ENCODE results near the gene PDE4B. TPM values are rescaled to one million over a fixed set of nuclear protein-coding genes. Genes with fewer than 3 reads are reported as not detected.
"Not testable (repeated sequence)": the region's sequence is repeated elsewhere in the genome, so short reads cannot be mapped to it uniquely, and the experiment has no call there.

PDE4B gene
- total RNA-seq, 1 experiment from 2014 or later, result 3.3 TPM

- Mint-ChIP-seq H3K9me3 (ENCODE audit: unreplicated experiment) (no peaks in the 10 kb centered on the region), H3K4me3 (ENCODE audit: unreplicated experiment) (no peak overlapping the region), H3K27ac (ENCODE audit: low read depth, unreplicated experiment) (no peak overlapping the region), H3K27me3 (ENCODE audit: insufficient read depth, unreplicated experiment) (peaks cover 11% of the 10 kb centered on the region), H3K4me1 (ENCODE audit: insufficient read depth, unreplicated experiment) (no peaks in the 10 kb centered on the region), H3K36me3 (ENCODE audit: insufficient read depth, unreplicated experiment) (no peaks in the 10 kb centered on the region)
- ChIA-PET POLR2A (no interaction called here), CTCF (no interaction called here)
- BruUV-seq (replicated peaks), result no TSS peak
- intact Hi-C loops (cut with micrococcal nuclease), result no loop called here
- no peak for DNase-seq (ENCODE audit: unreplicated experiment)
- TF ChIP-seq CTCF (IDR thresholded peaks at IDR 0.05; ENCODE audit: unreplicated experiment), result no peak
Measured at GRCh38 chr1:65844821-65845534, 52.3 kb downstream of the PDE4B start.

- intact Hi-C loops (cut with micrococcal nuclease), result no loop called here
- no peak overlapping the region for H3K27ac Mint-ChIP-seq (ENCODE audit: low read depth, unreplicated experiment)
- no peaks in the 10 kb centered on the region for H3K4me1 Mint-ChIP-seq (ENCODE audit: insufficient read depth, unreplicated experiment)
- H3K4me3 Mint-ChIP-seq (ENCODE audit: unreplicated experiment), result no peak overlapping the region
- no peak for TF ChIP-seq CTCF (IDR thresholded peaks at IDR 0.05; ENCODE audit: unreplicated experiment)
- no TSS peak for BruUV-seq (replicated peaks)
- DNase-seq (ENCODE audit: unreplicated experiment), result no peak
- no peaks in the 10 kb centered on the region for H3K9me3 Mint-ChIP-seq (ENCODE audit: unreplicated experiment)
- CTCF ChIA-PET, result no interaction called here
- peaks cover 11% of the 10 kb centered on the region for H3K27me3 Mint-ChIP-seq (ENCODE audit: insufficient read depth, unreplicated experiment)
- POLR2A ChIA-PET, result no interaction called here
- H3K36me3 Mint-ChIP-seq (ENCODE audit: insufficient read depth, unreplicated experiment), result no peaks in the 10 kb centered on the region
Measured at GRCh38 chr1:65845535-65846060, 52.9 kb downstream of the PDE4B start.

- peaks cover 11% of the 10 kb centered on the region for H3K27me3 Mint-ChIP-seq (ENCODE audit: insufficient read depth, unreplicated experiment)
- H3K27ac Mint-ChIP-seq (ENCODE audit: low read depth, unreplicated experiment), result no peak overlapping the region
- H3K4me3 Mint-ChIP-seq (ENCODE audit: unreplicated experiment), result no peak overlapping the region
- BruUV-seq (replicated peaks), result no TSS peak
- intact Hi-C loops (cut with micrococcal nuclease), result no loop called here
- CTCF ChIA-PET, result interaction anchor here (0.6 to 0.8 kb wide), 2 partner anchors 15 to 569 kb away, joined by 3 read pairs; no protein-coding TSS in a partner anchor
- no peaks in the 10 kb centered on the region for H3K36me3 Mint-ChIP-seq (ENCODE audit: insufficient read depth, unreplicated experiment)
- H3K4me1 Mint-ChIP-seq (ENCODE audit: insufficient read depth, unreplicated experiment), result no peaks in the 10 kb centered on the region
- H3K9me3 Mint-ChIP-seq (ENCODE audit: unreplicated experiment), result no peaks in the 10 kb centered on the region
- DNase-seq (ENCODE audit: unreplicated experiment), result no peak
- no peak for TF ChIP-seq CTCF (IDR thresholded peaks at IDR 0.05; ENCODE audit: unreplicated experiment)
- POLR2A ChIA-PET, result no interaction called here
Measured at GRCh38 chr1:65846866-65847265, 54.2 kb downstream of the PDE4B start.

GRCh38 chr1:65850281-65850680, 57.6 kb downstream of the PDE4B start:
- DNase-seq (ENCODE audit: unreplicated experiment), result no peak
- TF ChIP-seq CTCF (IDR thresholded peaks at IDR 0.05; ENCODE audit: unreplicated experiment), result no peak
- intact Hi-C loops (cut with micrococcal nuclease), result no loop called here
- no TSS peak for BruUV-seq (replicated peaks)
- no peak overlapping the region for H3K27ac Mint-ChIP-seq (ENCODE audit: low read depth, unreplicated experiment)
- peaks cover 11% of the 10 kb centered on the region for H3K27me3 Mint-ChIP-seq (ENCODE audit: insufficient read depth, unreplicated experiment)
- H3K9me3 Mint-ChIP-seq (ENCODE audit: unreplicated experiment), result no peaks in the 10 kb centered on the region
- CTCF ChIA-PET, result no interaction called here
- POLR2A ChIA-PET, result no interaction called here
- H3K4me1 Mint-ChIP-seq (ENCODE audit: insufficient read depth, unreplicated experiment), result no peaks in the 10 kb centered on the region
- no peak overlapping the region for H3K4me3 Mint-ChIP-seq (ENCODE audit: unreplicated experiment)
- no peaks in the 10 kb centered on the region for H3K36me3 Mint-ChIP-seq (ENCODE audit: insufficient read depth, unreplicated experiment)

GRCh38 chr1:65856591-65856990, 63.9 kb downstream of the PDE4B start:
- H3K36me3 Mint-ChIP-seq (ENCODE audit: insufficient read depth, unreplicated experiment); CTCF ChIA-PET; H3K27ac Mint-ChIP-seq (ENCODE audit: low read depth, unreplicated experiment); POLR2A ChIA-PET; BruUV-seq (replicated peaks); H3K4me3 Mint-ChIP-seq (ENCODE audit: unreplicated experiment); intact Hi-C loops (cut with micrococcal nuclease); H3K4me1 Mint-ChIP-seq (ENCODE audit: insufficient read depth, unreplicated experiment); DNase-seq (ENCODE audit: unreplicated experiment); H3K9me3 Mint-ChIP-seq (ENCODE audit: unreplicated experiment): not testable (repeated sequence)
- H3K27me3 Mint-ChIP-seq (ENCODE audit: insufficient read depth, unreplicated experiment), result peaks cover 22% of the 10 kb centered on the region

Data from MCF 10A (cell line).